Skeletal muscle cell (primary cell): Measurements from ENCODE around the gene R3HDM2.

Experiments used
- DNase-seq: peaks from one replicate; pipeline ENCODE4 v3.0.0-alpha.2; 2010; ENCODE audit warnings: low read depth
- H3K4me3 ChIP-seq: 2 replicates; pipeline ENCODE4 v1.5.1; 2011; ENCODE audit warnings: low read depth, mild to moderate bottlenecking, control low read depth, low read length, moderate library complexity

Gene R3HDM2

DNA sequence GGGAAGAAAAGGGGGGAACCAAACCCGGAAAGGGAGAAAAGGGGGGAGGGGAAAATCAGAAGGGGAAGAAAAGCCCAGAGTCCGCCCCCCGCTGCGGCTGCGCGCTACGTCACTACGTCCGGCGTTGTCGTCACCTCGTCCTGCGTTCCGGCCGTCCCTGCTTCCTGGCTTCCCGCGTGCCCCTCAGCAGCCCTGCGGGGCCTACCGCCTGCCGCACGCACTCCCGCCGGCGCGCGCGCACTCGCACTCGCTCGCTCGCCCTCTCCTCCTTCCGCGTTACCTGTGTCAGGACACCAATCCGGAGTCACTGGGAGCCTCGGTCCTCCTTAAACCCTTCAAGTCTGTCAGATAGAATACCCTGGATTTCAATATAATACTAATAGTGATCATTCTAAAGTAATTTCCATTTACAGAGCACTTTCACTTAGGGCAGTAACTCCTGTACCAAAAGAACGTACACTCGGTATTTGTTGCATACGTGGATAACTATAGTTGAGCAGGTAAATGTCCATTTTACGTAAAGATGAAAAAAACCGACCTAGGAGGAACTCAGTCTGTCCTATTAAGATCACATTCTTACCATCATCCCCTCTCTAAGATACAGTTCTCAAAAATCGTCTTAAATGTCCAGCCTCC lies at the start of gene R3HDM2:
R3HDM2 (minus strand) TSS at position 113 of the 636 bp plus-strand sequence. CDS start 120,615 bp downstream, outside the sequence.
- peak; percentile 88 for DNase-seq

DNA sequence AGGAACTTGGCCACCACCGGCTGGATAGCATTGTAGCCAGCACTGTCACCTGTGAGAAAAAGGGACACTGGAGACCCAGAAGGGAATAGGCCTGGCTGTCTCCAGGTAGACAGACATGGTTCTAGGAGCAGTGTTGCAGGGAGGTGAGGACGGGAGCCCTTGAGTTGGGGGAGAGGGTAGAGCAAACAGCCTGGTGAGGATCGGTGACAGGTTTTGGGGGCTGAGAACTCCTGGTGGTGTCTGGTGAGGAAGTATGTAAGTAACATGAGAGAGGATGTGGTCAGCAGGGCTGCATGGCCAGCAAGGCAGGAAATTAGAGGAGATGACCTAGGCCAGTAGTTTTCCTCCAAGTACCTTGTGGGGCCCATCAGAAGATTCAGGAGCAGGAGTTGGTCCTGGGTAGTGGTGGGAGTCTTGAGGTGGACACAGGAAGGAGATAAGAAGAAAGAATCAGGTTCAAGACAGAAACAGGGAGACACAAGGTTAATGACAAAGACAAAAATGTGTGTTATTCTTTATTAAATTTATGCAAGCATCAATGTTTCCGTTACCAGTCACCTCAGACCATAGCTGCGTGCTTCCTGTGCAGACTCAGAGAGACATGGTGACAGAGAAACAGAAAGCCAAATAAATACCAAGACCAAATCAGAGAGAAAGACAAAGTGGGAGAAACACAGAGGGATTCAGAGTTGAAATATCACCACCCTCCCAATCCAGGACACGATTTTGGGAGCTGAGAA lies 48.7 kb upstream of the R3HDM2 start, which contains the start of gene ARHGAP9:
ARHGAP9 (minus strand) TSS at position 491 of the 740 bp plus-strand sequence; CDS start at position 31, 460 bp downstream.
- no peak for DNase-seq
- no peak within 1 kb of the TSS for H3K4me3 ChIP-seq

More for the DNA sequence above, at the start of gene R3HDM2:
- H3K4me3 ChIP-seq = peak within 1 kb of the TSS; percentile 54

DNA sequence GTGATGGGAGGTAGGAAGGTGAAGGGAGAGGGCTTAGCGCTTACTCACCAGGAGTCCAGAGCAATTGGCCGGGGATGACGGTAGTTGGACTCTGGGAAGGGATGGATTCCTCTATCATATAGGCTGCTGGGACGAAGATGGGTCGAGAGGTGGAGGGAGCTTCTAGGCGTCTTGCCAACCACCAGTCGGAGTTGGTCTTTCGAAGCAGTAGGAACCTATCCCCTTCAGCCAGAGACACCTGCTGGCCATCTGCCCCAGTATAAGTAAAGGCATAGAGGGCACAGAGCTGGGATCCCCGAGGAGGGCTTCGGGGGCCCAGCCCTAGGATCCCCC lies 48.2 kb upstream of the R3HDM2 start:
- no peak for DNase-seq
- H3K4me3 ChIP-seq = no peak overlapping the region

DNA sequence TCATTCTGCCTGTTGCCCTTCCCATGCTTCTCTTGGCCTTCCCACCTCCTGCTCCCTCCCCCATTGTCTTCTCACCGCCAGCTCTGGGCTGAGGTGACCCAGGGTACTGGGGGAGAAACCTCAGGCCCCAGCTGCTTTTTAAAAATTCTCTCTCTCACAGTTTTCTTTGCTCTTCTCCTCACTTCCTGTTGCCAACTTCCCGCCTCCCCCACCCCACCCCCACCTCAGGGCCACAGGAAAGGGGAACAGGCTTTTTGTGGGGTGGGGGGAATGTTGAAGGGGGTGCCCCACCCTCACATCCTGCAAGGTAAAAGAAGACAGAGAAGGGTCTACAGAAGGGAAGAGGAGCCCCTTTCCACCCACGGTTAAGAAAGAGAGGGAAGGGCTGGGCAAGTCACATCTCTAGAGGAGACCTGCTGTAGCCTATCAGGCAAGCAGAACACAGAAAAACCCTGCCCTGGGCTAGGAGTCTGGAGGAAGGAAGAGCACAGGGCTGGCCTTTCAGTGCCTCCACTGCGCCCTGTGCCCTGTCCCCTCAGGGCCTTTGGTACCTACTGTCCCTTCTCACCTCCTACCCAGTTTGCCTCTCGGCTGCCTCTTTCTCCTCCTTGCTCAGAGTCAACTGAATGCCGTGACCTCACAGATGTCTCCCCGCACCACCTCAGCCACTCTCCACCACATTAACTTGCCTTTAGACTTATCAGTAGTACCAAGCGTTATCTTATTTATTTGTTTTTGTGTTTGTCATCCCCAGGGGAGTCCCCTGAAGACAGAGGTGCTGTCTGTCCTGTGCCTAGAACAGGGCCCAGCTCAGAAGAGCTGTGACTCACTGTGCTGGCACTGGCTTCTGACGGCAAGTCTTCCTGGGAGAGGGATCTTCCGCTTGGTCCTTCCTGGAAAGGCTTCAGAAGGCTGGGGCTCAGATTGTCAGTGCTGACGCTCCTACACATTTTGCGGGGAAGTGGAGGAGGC lies 47.2 kb upstream of the R3HDM2 start:
- H3K4me3 ChIP-seq = no peak overlapping the region
- no peak for DNase-seq

DNA sequence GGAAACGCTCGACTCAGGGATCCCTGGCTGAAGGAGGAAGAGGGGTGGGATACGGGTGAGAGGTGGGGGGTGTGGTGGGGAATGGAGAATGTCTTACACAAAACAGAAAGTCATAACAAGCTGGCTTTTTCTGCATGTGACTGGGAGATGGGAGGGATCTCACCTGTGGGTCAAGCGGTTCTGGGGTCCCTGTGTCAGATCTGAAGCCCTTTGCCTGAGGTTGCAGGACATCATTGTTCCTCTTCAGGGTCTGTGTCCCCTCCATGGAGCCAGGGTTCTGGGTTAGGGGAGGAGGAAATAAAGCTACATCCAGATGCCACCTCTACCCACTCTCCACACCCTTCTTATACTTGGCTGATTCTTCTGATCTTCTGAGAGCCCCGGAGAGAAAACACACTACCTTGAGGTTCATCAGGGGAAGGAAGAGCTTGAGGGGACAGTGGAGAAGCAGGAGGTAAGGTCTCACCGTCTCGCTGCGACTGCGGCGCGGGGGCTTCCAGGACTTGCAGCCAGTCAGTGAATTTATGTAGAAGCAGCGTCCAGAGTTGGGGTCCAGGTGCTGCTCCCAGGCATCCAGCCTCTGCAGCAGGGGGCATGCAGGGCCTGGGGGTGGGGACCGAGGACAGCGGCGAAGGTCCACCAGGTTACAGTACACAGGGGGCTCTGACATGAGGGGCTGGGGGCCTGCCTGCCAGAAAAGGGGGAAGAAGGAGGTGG lies 46.3 kb upstream of the R3HDM2 start:
- no peak overlapping the region for H3K4me3 ChIP-seq
- DNase-seq = no peak

DNA sequence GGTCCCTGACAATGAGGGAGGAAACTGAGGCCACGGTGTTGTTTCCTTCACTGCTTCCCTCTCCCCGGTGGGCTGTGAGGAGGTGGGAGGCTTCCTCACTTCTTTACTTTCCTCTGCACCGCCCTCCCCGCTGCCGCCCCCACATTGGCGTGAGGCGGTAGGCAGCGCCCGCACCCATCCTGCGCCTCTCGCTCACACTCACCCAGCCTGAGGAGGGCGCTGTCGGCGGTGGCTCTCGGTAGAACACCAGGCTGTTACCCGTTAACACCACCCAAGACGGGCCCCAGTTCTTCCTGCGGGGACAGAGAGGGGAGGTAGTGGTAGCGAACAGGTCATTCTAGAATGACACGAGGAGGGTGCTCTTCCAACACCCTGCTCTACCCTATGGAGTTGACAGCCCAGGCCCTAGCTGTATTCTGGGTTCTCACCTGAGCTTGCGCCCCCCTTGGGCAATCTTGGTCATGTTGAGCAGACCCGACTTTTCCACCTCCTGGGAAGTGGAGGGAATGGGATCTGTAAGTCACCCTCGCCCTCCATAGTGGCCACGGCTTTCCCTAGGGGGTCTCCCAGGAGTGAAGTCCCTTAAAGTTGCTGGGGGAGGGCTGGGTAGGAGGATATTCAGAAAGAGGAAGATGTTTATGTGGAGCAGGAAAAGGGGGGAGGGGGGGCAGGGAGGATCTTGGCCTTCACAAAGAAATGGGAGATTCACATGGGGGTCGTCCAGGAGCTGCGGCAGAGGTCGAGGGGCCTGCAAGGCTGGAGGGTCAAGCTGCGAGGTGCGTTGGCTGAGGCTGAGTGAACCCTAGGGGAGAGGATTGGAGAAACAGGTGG lies 45.5 kb upstream of the R3HDM2 start:
- DNase-seq = no peak
- H3K4me3 ChIP-seq = peak overlapping the region; percentile 28

DNA sequence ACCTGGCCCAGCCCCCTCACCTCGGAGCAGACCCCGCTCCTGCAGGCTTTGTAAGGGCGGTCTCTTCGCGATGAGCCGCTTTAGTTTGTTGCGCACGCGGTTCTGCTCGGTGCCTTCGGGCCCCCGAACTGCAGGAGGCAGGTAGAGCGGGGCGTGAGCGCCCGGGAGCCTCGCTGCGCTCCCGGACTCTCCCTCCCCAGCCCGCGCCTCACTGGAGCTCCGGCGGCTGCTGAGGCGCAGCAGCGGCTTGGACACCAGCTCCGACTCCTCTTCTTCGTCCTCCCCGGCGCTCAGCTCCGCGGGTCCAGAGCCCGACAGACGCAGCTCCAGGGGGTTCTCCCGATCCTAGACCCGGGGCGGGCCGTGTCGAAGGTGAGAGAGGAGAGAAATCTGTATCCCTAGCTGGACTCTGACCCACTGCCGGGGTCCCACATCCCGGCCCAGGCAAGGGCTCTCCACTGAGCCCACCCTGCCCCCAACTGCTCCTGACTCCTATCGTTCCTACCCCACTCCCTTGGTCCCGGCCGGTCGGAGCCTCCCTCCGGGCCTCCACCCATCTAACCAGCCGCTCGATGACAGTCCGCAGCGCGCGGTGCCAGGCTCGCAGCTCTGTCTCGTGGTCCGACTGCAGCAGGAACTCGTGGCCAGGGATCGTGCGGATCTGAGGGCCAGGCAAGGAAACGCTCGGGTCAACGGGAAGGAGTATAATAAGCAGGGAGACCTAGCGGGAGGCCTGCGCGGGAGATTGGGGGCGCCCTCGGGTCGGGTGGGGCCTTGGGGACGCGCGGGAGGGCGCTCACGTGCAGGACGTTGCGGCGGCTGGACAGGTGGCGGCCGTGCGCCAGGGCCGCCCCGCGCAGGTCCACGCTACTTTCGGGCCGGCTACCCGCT lies 44.7 kb upstream of the R3HDM2 start:
- DNase-seq = no peak
- peak overlapping the region; percentile 28 for H3K4me3 ChIP-seq

DNA sequence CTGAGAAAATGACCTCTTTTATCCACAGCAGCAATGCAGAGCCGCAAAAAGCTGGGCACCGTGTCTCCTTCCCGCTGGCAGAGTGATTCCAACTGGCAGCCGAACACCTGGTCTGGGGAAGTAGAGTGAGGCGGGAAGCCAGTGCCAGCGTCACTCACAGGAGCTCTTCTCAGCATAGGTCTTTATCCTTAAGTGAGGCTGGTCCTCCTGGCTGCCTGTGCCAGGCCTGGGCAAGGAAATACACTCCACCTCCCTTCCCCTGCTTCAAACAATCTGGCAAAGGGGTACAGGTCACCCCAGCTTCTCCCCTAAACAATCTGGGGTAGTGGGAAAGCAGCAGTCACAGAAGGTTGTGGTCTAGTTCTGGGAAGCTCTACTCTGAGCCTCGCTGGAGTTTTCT lies 44.0 kb upstream of the R3HDM2 start:
- H3K4me3 ChIP-seq = no peak overlapping the region
- no peak for DNase-seq

DNA sequence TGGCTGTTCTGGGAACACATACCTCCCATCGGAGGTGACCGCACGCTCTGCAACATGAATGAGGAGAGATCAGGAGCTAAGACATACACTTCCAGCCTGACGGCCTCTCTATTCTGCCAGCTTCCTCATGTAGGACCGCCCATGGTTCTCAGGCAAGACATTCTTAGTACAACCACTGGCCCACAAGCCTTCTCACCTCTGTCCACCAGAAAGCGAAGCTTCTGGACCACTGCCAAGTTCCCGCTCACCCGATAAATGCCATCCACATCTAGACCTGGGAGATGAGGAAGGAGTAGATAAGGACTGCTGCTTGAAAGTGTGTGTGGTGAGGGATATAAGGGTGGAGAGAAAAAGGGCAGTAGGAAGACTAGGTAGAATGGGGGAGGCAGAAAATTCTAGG lies 43.6 kb upstream of the R3HDM2 start:
- DNase-seq = no peak
- H3K4me3 ChIP-seq = no peak overlapping the region

DNA sequence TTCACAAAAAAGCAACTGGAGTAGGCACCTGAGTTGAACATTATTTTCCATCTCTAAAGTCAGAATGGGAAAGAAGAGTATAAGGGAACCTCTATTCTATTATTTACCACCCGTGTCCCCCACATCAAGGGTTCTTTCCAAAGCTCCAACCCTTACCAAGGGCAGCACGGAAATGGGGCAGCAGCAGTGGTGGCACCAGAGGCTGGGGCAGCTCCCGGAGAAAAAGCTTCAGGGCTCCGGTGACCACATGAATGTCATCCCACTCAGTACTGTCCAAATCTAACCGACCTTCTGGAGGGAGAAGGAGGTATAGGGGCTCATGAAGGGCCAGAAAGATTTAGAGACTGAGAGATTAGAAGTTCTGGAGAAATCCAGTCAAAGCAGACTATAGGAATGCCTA lies 43.0 kb upstream of the R3HDM2 start:
- DNase-seq = no peak
- H3K4me3 ChIP-seq = no peak overlapping the region

DNA sequence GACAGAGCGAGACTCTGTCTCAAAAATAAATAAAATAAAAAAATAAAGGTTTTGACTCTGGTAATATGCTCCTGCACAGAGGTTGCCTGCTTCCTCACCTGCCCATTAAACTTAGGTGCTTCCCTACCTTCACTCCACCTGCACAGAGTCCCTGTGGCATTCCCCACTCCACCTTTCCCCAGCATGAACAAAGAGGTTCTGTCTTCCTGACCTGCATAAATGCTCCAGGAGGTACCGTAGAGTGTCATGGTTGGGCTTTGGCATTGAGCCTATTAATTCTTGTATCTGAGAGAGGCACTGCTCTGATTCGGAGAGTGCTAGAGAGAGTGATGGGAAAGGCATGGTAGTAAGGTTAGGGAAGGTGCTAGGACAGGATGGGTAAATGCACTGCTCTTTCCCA lies 42.5 kb upstream of the R3HDM2 start:
- DNase-seq = no peak
- no peak overlapping the region for H3K4me3 ChIP-seq

DNA sequence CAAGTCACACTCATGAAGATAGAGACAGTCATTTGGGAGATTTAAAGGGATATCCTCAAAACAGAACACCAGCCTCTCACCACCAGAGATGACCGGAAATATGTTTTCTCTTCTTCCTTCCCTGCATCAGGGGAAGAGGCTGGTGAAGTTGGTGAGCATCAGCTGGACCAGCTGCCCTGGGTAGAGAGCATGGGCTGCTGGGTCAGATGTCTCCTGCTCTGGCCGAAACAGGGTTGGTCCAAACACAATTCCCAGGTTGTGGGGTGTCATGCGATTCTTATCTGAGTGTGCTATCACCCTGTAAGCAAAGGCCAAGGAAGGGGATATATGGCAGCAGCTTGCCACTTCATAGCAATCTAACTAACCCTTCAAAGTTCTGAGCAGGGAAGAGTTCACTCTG lies 41.5 kb upstream of the R3HDM2 start:
- DNase-seq = no peak
- no peak overlapping the region for H3K4me3 ChIP-seq

DNA sequence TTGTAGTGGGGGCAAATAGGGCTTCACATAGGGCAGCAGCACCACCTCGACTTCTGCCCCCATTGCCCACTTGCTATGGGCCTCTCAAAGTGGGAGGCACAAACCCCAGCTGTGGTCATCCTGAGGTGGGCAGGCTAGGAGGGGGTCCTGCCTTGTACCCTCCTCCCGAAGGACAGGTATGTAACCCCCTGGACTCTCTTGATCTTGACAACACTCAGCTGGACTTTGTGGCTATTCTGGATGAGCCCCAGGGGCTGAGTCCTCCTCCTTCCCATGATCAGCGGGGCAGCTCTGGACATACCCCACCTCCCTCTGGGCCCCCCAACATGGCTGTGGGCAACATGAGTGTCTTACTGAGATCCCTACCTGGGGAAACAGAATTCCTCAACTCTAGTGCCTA lies 40.8 kb upstream of the R3HDM2 start:
- no peak overlapping the region for H3K4me3 ChIP-seq
- no peak for DNase-seq

DNA sequence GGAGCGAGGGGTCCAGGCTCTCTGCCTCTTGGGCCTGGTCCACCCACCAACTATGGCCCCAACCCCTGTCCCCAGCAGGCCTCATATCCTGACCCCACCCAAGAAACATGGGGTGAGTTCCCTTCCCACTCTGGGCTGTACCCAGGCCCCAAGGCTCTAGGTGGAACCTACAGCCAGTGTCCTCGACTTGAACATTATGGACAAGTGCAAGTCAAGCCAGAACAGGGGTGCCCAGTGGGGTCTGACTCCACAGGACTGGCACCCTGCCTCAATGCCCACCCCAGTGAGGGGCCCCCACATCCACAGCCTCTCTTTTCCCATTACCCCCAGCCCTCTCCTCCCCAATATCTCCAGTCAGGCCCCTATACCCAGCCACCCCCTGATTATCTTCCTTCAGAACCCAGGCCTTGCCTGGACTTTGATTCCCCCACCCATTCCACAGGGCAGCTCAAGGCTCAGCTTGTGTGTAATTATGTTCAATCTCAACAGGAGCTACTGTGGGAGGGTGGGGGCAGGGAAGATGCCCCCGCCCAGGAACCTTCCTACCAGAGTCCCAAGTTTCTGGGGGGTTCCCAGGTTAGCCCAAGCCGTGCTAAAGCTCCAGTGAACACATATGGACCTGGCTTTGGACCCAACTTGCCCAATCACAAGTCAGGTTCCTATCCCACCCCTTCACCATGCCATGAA lies 40.3 kb upstream of the R3HDM2 start:
- DNase-seq = no peak
- no peak overlapping the region for H3K4me3 ChIP-seq

DNA sequence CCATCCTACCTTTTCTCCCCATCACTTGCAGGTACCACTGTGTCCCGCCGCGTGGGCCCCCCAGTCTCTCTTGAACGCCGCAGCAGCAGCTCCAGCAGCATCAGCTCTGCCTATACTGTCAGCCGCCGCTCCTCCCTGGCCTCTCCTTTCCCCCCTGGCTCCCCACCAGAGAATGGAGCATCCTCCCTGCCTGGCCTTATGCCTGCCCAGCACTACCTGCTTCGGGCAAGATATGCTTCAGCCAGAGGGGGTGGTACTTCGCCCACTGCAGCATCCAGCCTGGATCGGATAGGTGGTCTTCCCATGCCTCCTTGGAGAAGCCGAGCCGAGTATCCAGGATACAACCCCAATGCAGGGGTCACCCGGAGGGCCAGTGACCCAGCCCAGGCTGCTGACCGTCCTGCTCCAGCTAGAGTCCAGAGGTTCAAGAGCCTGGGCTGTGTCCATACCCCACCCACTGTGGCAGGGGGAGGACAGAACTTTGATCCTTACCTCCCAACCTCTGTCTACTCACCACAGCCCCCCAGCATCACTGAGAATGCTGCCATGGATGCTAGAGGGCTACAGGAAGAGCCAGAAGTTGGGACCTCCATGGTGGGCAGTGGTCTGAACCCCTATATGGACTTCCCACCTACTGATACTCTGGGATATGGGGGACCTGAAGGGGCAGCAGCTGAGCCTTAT lies 39.6 kb upstream of the R3HDM2 start:
- no peak overlapping the region for H3K4me3 ChIP-seq
- DNase-seq = no peak

DNA sequence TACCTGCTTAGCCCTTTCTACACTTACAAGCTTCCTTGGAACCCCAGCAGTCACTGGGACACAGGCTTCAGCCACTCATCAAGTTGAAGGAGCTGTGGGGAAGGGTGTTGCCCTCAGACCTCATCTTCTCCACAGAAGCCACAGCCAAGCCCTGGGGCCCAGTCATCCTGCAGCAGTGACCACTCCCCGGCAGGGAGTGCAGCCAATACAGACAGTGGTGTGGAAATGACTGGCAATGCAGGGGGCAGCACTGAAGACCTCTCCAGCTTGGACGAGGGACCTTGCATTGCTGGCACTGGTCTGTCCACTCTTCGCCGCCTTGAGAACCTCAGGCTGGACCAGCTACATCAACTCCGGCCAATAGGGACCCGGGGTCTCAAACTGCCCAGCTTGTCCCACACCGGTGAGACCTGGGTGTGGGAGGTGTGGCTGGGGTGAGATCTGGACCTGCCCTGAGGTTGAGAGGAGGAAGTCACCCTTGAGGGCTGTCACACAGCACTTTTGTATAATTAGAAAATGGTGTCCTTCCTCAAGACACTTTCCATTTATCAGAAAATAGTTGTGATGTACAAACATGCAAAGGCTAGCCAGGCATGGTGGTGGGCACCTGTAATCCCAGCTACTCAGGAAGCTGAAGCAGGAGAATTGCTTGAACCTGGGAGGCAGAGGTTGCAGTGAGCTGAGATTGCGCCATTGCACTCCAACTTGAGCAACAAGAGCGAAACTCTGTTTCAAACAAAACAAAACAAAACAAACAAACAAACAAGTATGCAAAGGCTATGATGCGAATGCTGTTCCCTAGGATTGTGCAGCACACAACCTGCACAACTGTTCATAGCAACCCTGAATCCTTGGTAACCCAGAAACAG lies 38.7 kb upstream of the R3HDM2 start:
- DNase-seq = no peak
- no peak overlapping the region for H3K4me3 ChIP-seq
